ENCODE measurements around the gene NEO1.

NEO1 gene

DNA sequence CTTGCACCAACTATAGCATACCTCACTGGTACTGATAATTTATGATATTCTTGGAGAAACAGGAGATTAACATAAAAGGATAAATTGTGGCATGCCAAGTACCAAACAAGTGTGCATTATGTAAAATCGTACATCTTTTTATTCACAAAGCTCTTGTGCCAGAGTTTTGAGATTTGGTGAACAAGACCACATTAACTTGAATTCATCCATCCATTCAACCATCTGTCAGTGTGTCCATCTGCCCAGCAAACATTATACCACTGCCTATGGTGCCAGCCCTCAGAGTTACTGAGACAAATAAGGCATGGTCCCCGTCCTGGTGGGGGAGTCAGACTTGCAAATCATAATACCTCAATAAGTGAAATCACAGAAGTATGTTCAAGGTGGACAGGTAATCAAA lies 17.0 kb upstream of the NEO1 start:
- DNase-seq (ENCODE audit: low read depth in 1 of 2, low spot score in 1 of 2) = no peak
- in situ Hi-C loops (cut with HindIII; ENCODE audit: low pct_unique_long_range_greater_than_20kb, low sequenced_read_pairs) = no loop called here

GRCh38 chr15:73038220-73038619 lies 14.0 kb upstream of the NEO1 start:
- no peak for DNase-seq (ENCODE audit: low read depth in 1 of 2, low spot score in 1 of 2)
- no peak for TF ChIP-seq JUND (IDR thresholded peaks at IDR 0.05; ENCODE audit: low read depth)
- in situ Hi-C loops (cut with HindIII; ENCODE audit: low pct_unique_long_range_greater_than_20kb, low sequenced_read_pairs) = no loop called here

More for the DNA sequence above, 17.0 kb upstream of the NEO1 start:
- TF ChIP-seq JUND (IDR thresholded peaks at IDR 0.05; ENCODE audit: low read depth) = no peak

DNA sequence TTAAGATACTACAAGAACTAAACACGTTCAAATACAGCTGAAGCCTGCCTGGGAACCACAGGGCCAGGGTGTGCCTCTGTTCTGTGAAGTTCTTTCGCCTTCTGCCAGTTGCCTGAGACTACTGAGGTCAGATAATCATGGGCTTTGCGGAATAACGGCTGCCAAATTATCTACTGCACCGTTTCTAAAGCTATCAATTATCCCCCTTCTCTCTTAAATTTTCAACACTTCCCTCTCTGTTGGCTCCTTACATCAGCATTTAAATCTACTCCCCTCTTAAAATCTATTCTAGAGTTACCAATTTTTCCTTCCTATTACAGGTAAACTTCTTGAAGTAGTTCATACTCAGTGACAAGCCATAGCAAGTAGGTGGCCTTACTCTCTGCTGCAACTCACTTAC lies 6.2 kb upstream of the NEO1 start:
- no peak for TF ChIP-seq JUND (IDR thresholded peaks at IDR 0.05; ENCODE audit: low read depth)
- DNase-seq (ENCODE audit: low read depth in 1 of 2, low spot score in 1 of 2) = no peak
- in situ Hi-C loops (cut with HindIII; ENCODE audit: low pct_unique_long_range_greater_than_20kb, low sequenced_read_pairs) = no loop called here

DNA sequence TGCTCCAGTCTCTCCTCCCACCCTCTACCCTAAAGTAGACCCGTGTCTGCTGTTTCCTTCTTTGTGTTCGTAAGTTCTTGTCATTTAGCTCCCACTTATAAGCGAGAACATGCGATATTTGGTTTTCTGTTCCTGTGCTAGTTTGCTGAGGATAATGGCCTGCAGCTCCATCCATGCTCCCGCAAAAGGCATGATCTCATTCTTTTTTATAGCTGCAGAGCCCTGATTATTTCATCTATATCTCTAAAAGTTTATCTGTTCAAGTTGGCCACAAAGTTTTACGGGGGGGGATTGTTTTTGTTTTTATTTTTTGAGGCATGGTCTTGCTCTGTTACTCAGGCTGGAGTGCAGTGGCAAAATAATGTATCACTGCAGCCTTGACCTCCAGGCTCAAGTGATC lies 4.4 kb upstream of the NEO1 start:
- TF ChIP-seq JUND (IDR thresholded peaks at IDR 0.05; ENCODE audit: low read depth) = no peak
- in situ Hi-C loops (cut with HindIII; ENCODE audit: low pct_unique_long_range_greater_than_20kb, low sequenced_read_pairs) = no loop called here
- no peak for DNase-seq (ENCODE audit: low read depth in 1 of 2, low spot score in 1 of 2)

DNA sequence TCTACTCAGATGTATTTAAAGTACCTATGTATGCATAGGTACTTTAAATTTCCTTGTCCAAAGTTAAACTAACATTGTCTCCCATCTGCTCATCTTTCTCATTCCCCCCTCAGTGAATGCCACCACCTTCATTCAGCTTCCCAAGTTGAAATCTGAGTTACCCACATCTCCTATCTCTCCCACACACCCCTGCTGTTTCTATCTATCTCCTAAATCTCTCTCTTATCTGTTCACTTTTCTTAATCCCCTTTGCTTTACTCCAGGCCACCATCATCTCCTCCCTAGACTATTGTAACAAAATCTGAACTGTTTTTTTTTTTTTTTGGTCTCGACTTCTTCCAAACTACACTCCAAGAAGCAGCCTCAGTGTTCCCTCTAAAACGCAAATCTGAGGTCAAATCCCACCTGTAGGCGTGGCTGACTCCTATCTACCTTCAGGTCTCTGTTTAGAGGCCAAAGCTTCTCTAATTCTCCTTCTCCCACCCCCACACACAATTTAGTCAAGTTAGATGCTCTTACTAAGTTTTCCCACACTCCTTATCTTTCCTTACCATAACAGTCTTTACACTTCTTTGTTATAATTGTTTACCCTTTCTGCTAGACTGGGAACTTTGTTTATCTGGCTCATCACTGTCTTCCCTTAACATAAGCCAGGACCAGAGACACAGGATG lies 3.5 kb upstream of the NEO1 start:
- no peak for TF ChIP-seq JUND (IDR thresholded peaks at IDR 0.05; ENCODE audit: low read depth)
- in situ Hi-C loops (cut with HindIII; ENCODE audit: low pct_unique_long_range_greater_than_20kb, low sequenced_read_pairs) = no loop called here
- DNase-seq (ENCODE audit: low read depth in 1 of 2, low spot score in 1 of 2) = no peak

- no peak for DNase-seq (ENCODE audit: low read depth in 1 of 2, low spot score in 1 of 2)
- no peak for TF ChIP-seq JUND (IDR thresholded peaks at IDR 0.05; ENCODE audit: low read depth)
- in situ Hi-C loops (cut with HindIII; ENCODE audit: low pct_unique_long_range_greater_than_20kb, low sequenced_read_pairs) = no loop called here
Measured at GRCh38 chr15:73049564-73050215, 2.6 kb upstream of the NEO1 start.

GRCh38 chr15:73050561-73051295 lies 1.5 kb upstream of the NEO1 start:
- in situ Hi-C loops (cut with HindIII; ENCODE audit: low pct_unique_long_range_greater_than_20kb, low sequenced_read_pairs) = no loop called here
- DNase-seq (ENCODE audit: low read depth in 1 of 2, low spot score in 1 of 2) = no peak
- TF ChIP-seq JUND (IDR thresholded peaks at IDR 0.05; ENCODE audit: low read depth) = no peak

GRCh38 chr15:73051391-73051806 lies 864 bp upstream of the NEO1 start:
- DNase-seq (ENCODE audit: low read depth in 1 of 2, low spot score in 1 of 2) = peak; percentile 4 to 31
- in situ Hi-C loops (cut with HindIII; ENCODE audit: low pct_unique_long_range_greater_than_20kb, low sequenced_read_pairs) = no loop called here
- no peak for TF ChIP-seq JUND (IDR thresholded peaks at IDR 0.05; ENCODE audit: low read depth)

DNA sequence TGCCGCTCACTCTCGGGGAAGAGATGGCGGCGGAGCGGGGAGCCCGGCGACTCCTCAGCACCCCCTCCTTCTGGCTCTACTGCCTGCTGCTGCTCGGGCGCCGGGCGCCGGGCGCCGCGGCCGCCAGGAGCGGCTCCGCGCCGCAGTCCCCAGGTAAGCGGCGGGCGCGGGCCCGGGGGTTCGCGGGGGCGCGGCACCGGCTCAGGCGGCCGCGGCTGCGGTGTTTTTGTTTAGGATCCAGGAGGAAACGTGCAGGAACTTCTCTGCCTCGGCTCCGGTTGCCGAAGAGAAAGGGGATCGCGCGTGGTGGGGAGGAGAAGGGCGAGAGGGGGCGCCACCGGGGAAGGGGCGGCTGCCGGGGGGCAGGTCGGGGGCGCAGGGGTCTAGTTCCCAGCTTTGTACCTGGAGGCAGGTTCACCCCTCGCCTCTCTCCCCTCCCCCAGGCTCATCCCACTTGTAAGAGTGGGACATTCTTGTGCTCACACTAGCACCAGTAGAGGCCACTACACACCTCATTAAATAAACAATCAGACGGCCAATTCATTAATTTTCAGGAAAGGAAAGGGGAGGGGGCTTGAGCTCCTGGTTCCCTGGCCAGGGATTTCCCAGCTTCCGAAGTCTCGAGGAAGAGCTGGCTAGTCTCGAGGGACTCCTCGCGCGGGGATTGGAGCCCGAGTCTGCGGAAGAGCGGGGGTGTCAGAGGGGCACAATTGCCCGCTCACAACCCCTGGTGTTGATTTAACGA lies 562 bp downstream of the NEO1 start:
- TF ChIP-seq JUND (IDR thresholded peaks at IDR 0.05; ENCODE audit: low read depth) = no peak
- peak; percentile 4 to 49 for DNase-seq (ENCODE audit: low read depth in 1 of 2, low spot score in 1 of 2)
- in situ Hi-C loops (cut with HindIII; ENCODE audit: low pct_unique_long_range_greater_than_20kb, low sequenced_read_pairs) = no loop called here

GRCh38 chr15:73053398-73053723 lies 1.1 kb downstream of the NEO1 start:
- no peak for DNase-seq (ENCODE audit: low read depth in 1 of 2, low spot score in 1 of 2)
- TF ChIP-seq JUND (IDR thresholded peaks at IDR 0.05; ENCODE audit: low read depth) = no peak
- in situ Hi-C loops (cut with HindIII; ENCODE audit: low pct_unique_long_range_greater_than_20kb, low sequenced_read_pairs) = no loop called here

- DNase-seq (ENCODE audit: low read depth in 1 of 2, low spot score in 1 of 2) = no peak
- in situ Hi-C loops (cut with HindIII; ENCODE audit: low pct_unique_long_range_greater_than_20kb, low sequenced_read_pairs) = no loop called here
- TF ChIP-seq JUND (IDR thresholded peaks at IDR 0.05; ENCODE audit: low read depth) = no peak
Measured at GRCh38 chr15:73054417-73054953, 2.2 kb downstream of the NEO1 start.

GRCh38 chr15:73056460-73056859 lies 4.2 kb downstream of the NEO1 start:
- TF ChIP-seq JUND (IDR thresholded peaks at IDR 0.05; ENCODE audit: low read depth) = no peak
- in situ Hi-C loops (cut with HindIII; ENCODE audit: low pct_unique_long_range_greater_than_20kb, low sequenced_read_pairs) = no loop called here

More at GRCh38 chr15:73056460-73056859, 4.2 kb downstream of the NEO1 start:
- DNase-seq (ENCODE audit: low read depth in 1 of 2, low spot score in 1 of 2) = no peak
